ENCODE data around the gene C11orf86.
"Not testable (repeated sequence)": the region's sequence is repeated elsewhere in the genome, so short reads cannot be mapped to it uniquely, and the experiment has no call there.

The C11orf86 gene

DNA sequence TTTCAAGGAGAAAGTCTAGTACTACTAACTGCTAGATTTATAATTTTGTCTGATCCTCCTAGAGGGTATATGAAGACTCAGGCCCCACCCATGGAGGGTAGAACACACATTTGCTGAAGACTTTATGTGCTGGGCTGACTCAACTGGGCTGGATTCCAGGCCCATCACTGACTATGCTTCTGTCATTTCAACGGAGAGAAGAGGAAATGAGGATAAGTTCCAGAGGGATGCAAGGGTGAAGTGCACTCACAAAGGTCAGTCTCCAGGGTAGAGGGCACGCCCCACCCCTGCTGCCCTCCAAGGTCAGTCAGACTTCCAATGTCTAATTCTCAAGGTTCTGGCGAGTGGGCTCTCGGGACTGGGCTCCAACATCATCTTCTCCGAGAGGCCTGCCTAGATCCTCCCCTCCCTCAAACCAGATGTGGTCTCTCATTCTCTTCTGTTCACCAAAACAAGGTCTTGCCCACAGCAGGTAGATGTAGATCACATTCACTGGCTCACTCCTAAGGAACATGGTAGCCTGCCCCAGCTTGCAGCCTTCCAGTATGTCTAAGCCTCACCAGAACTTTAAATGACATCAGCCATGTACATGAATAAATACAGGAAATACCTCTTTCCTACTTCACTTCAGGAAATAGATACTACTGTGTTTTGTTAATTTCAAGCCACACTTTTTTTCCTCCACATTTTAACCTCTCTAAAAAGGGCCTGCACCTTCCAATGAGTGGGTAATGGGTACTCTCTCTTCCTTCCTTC, 7.3 kb upstream of the C11orf86 start:
- no peak for DNase-seq

DNA sequence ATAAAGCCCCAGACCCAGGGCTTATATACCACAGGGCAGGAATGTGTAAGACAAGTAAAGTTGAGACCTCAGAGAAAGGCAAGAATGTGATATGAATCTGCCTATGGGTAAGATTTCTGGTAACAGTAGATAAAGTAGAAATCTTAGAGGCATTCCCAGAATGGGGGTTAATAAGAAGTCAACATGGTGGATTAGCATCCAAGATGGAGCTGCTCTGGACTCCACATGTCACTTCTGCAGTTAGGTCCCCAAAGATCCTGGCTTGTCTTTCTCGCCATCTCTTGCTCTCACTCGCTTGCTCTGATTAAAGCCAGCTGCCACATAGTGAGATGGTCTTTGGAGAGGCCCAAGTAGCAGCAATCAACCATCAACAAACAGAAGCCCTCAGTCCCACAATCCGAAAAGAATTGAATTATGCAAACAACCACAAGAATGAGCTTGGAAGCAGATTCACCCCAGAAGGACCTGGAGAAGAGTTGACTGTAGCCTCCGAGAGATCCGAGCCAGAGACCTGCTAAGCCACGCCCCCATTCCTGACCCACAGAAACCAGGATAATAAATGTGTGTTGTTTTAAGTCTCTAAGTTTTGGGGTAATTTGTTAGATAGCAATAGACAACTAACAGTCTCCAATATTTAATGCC, 5.4 kb upstream of the C11orf86 start:
- no peak for DNase-seq

DNA sequence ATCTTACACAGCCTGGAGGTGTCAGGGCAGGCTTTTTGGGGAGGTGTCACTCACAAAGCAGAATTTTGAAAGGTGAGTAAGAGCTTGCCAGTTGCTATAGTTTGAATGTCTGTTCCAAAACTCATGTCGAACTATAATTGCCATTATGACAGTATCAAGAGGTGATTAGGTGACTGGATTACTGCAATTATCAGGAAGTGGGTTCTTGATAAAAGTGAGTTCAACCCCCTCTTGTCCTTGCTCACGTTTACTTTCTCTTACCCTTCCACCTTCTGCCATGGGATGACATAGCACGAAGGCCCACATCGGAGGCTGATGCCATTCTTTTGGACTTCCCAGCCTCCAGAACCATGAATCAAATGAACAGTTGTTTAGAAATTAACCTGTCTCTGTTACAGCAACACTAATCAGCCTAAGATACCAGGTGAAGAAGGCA, 4.7 kb upstream of the C11orf86 start:
- no peak for DNase-seq

DNA sequence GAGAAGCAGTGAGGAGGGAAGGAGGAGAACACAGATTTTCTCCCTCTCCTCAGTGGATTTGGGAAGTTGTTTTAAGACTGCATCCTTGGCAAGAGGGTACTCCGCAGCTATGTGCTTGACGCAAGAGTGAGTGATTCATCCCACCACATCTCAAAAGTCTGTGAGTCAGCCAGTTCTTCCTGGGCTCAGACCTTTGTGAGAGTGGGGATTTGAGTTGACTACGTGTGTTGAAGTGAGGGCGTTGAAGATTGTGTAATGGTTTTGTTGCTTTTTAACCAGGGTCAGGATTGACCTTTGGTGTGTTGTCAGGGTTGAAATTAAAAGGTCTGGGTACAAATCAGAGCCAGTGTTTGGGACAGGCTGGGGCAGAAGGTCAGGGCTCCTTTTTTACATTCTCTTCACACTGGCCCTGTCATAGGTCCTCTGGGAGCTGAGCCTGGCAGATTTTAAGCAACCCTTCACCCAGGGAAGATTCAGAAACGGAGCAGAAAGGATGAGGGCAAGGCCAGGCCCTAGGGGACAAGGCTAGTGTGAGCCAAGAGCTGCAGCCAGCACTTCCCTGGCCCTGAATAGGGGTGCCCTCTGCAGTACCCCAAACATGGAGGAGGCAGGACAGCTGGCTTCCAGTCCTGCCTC, 4.2 kb upstream of the C11orf86 start:
- DNase-seq: no peak

- no peak for DNase-seq
These were observed 3.6 kb upstream of the C11orf86 start for GRCh38 chr11:66971488-66971887.

DNA sequence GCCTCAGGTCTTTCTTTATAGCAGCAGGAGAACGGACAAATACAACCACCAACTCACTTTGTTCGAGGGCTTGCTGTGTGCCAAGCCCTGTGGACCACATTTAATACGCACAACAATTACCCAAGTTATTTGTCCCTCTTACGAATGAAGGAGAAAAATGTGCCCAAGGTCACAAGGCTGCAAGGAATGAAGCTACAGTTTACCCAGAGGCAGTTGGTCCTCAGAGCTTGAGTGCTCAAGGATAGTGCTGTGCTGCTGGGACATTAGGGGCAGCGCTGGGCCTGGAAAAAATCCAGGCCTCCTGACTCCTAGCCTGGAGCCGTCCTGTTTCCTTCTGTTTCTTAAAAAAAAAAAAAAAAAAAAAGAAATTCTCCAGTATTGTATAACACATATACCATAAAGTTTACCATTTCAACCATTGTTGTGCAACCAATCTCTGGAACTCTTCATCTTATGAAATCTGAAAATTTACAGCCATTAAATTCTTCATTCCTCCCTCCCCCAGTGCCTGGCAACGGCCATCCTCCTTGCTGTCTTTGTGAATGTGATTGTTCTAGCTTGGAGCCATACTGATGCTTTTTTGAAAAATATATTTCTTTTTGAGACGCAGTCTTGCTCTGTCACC, 1.0 kb upstream of the C11orf86 start:
- no peak for DNase-seq

DNA sequence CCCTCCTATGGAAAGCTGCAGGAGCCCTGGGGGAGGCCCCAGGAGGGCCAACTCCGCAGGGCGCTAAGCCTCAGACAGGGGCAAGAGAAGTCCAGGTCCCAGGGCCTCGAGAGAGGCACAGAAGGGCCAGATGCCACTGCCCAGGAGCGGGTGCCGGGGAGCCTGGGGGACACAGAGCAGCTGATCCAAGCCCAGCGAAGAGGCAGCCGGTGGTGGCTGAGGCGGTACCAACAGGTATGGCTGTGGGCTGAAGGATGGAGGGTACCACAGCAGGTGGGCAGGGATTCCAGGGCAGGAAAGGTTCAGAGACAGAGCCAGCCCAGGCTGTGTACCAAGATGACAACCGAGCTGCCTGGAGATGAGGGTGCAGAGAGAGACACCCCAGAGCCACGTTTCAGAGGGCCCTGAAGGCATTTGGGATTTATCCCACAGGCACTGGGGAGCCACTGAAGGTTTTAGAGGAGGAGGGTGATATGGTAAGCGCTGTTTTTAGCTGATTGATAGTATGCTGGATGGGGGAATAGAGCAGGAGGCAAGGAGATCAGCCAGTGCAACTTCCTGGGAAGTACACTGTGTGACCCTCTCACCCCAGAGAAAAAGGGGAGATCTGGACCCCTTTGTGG, 412 bp downstream of the C11orf86 start:
- DNase-seq: no peak

- peak; percentile 20 for DNase-seq
These were observed 944 bp downstream of the C11orf86 start for GRCh38 chr11:66976028-66976467.

GRCh38 chr11:66976925-66977324, 1.8 kb downstream of the C11orf86 start:
- DNase-seq: no peak

- no peak for DNase-seq
These were observed 3.1 kb downstream of the C11orf86 start for GRCh38 chr11:66978229-66978628.

DNA sequence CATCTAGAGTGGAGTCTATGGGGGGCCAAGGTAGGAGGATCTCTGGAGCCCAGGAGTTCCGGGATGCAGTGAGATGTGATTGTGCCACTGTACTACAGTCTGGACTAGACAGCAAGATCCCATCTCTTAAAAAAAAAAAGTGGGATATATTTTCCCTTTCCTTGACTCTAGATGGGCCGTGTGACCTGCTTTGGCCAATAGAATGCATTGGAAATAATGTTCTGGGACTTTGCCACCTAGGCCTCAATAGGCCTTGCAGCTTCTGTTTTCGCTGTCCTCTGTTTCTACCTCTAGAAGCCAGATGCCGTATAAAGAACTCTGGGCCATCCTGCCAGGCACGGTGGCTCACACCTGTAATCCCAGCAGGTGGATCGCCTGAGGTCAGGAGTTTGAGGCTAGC, 3.6 kb downstream of the C11orf86 start:
- no peak for DNase-seq

- no peak for DNase-seq
These were observed 4.4 kb downstream of the C11orf86 start for GRCh38 chr11:66979336-66979980.

DNA sequence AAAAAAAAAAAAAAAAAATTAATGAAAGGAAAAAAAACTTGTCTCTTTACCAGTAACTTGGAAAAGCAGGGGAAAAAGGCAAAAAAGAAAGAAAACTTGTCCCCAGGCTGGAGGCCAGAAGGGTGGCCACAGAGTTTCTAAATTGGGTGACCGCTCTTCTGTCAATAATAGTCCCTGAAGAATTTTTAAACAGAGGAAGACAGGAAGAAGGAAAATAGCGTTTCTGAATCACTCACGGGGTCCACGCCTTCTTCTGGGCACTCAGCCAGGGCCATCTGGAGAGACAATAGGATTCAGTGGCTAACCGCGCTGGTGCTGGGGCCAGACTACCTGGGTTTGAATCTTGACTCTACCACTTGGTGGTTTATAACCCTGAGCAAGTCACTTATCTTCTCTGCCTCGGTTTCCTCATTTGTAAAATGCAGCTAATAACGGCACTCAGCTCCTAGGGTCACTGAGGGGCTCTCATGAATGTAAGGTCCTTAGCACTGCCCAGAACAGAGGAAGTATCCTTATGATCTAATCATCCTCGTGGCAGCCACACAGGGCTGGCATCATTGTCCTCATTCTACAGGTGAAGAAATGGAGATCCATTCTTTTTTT, 7.0 kb downstream of the C11orf86 start:
- peak; percentile 79 for DNase-seq

DNA sequence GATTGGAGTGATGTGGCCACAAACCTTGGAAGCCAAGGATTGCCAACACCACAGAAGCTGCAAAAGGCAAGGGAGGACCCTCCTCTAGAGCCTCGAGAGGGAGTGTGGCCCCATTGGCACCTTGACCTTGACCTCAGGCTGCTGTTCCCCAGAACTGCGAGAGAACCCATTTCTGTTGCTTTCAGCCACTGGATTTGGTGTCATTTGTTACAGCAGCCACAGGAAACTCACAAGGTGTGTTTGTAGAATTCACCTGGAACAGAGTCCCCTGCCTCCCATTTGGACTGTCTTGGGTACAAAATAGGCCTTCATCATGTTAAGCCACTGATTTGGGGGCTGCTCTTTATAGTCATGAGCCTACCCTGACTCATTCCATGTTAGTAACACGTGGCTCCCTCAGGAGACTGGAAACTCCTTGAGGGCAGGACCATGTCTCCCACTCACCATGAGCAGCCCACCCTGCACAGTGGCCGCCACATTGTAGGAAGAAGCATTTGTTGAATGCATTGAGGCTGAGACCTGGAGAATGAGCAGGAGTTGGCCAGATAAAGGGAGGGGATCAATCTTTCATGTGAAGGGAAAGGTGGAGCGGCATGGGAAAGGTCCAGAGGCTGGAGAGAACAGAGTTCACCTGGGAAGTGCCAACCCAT, 8.3 kb downstream of the C11orf86 start:
- no peak for DNase-seq

GRCh38 chr11:66985508-66986177, 10.5 kb downstream of the C11orf86 start:
- DNase-seq: no peak

DNA sequence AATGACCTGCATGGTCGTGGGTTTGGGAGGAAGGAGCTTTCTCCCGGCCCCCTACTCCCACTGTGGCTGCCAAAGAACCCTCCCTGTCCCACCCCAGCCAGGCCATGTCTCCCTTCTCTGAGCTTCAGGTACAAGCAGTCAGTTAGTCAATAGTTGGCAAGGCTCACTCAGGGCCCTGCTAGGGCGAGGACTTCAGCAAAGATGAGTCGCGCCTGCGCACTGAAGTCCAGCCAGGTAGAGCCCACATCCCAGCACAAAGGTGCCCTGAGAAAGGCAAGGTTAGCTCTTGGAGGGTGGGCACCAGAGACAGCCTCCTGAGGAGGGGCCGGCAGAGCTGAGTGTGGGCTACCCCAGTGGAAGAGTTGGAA, 11.1 kb downstream of the C11orf86 start:
- DNase-seq: no peak

- no peak for DNase-seq
These were observed 12.1 kb downstream of the C11orf86 start for GRCh38 chr11:66987158-66987620.

DNA sequence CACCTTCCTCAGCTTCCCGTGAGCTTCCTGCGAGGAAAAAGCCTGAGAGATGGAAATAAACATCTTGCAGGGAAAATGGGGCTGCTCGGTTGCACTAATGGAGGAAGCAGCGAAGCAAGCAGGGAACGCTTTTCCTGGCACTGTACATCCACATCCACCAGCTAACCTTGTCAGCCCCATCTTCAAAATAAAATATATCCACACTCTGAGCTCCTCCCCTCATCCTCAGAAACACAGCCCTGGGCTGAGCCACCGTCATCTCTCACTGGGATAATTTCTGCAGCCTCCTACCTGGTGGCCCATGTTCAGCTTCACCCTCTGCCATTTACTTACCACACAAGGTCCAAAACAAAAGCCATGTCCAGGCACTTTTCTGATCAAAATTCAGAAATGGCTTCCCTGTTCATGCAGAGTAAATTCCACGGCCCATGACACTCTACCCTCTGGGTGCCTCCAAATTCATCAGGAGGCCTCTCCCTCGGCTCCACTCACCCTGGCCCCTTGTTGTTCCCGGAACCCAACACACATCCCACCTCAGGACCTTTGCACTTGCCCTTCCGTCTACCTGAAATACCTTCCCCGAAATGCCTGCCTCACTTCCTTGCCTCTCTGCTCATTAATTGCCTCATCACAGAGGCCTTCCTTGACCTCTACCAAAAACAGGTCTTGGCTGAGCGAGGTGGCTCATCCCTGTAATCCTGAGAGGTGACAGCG, 13.0 kb downstream of the C11orf86 start:
- no peak for DNase-seq

DNA sequence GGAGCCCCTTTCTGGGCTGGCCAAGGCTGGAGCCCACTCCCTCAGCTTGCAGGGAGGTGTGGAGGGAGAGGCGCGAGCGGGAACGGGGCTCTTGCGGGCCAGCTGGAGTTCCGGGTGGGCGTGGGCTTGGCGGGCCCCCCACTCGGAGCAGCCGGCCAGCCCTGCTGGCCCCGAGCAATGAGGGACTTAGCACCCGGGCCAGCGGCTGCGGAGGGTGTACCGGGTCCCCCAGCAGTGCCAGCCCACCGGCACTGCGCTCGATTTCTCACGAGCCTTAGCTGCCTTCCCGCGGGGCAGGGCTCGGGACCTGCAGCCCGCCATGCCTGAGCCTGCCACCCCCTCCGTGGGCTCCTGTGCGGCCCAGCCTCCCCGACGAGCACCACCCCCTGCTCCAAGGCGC, 13.6 kb downstream of the C11orf86 start:
- not testable (repeated sequence) for DNase-seq

GRCh38 chr11:66989360-66989759, 14.3 kb downstream of the C11orf86 start:
- DNase-seq: not testable (repeated sequence)
